ENCODE results near the gene POPDC3. TPM values are rescaled to one million over a fixed set of nuclear protein-coding genes. Genes with fewer than 3 reads are reported as not detected.

Gene POPDC3
- total RNA-seq, 1 donor from 2014 or later, result 56.9 TPM

DNA sequence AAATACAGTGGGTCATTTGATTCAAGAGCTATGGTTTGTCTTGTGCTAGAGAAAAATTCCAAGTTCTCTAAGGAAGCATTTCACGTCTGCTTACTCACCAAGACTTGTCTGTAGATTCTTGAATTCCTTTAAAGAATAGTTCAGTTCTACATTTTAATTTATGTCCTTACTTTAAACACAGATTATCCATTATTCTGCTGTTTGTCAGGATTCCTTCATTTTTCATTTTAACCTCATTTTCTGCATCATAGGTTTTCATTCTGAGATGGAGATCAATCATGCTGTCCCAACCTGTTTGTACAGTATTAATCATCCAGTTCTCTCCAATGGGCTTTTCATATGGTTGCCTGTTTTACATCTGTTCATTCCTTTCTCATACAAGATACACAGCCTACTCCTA, 24.5 kb upstream of the POPDC3 start:
- Histone ChIP-seq H3K4me1 (no peaks in the 10 kb centered on the region), H3K4me3 (no peak overlapping the region), H3K27me3 (ENCODE audit: low read depth) (no peaks in the 10 kb centered on the region), H3K36me3 (no peaks in the 10 kb centered on the region), H3K9me3 (replicated peaks) (no peaks in the 10 kb centered on the region), H3K27ac (replicated peaks) (no peak overlapping the region)
- intact Hi-C loops (cut with micrococcal nuclease), result no loop called here
- TF ChIP-seq, protein P1, sequence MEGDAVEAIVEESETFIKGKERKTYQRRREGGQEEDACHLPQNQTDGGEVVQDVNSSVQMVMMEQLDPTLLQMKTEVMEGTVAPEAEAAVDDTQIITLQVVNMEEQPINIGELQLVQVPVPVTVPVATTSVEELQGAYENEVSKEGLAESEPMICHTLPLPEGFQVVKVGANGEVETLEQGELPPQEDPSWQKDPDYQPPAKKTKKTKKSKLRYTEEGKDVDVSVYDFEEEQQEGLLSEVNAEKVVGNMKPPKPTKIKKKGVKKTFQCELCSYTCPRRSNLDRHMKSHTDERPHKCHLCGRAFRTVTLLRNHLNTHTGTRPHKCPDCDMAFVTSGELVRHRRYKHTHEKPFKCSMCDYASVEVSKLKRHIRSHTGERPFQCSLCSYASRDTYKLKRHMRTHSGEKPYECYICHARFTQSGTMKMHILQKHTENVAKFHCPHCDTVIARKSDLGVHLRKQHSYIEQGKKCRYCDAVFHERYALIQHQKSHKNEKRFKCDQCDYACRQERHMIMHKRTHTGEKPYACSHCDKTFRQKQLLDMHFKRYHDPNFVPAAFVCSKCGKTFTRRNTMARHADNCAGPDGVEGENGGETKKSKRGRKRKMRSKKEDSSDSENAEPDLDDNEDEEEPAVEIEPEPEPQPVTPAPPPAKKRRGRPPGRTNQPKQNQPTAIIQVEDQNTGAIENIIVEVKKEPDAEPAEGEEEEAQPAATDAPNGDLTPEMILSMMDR (IDR thresholded peaks at IDR 0.05; ENCODE audit: borderline replicate concordance), result no peak
- no peak for DNase-seq

DNA sequence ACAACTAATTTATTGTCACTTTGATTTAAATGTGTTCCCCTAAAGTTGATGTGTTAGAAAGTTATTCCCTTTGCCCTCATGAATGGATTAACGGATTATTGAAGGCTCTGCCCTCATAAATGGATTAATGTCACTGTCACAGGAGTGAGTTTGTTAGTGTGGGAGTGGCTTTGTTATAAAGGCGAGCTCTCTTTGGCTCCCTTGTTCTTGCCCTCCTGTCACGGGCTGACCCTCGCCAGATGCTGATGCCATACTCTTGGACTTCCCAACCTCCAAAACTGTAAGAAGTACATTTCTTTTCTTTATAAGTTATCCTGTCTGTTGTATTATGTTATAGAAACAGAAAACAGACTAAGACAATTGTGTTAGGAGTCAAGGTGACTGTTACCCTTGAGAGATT, 22.7 kb upstream of the POPDC3 start:
- Histone ChIP-seq H3K4me1 (no peaks in the 10 kb centered on the region), H3K27ac (replicated peaks) (no peak overlapping the region), H3K36me3 (no peaks in the 10 kb centered on the region), H3K4me3 (no peak overlapping the region), H3K27me3 (ENCODE audit: low read depth) (no peaks in the 10 kb centered on the region), H3K9me3 (replicated peaks) (peaks cover 4% of the 10 kb centered on the region)
- DNase-seq, result no peak
- TF ChIP-seq, protein P1 (IDR thresholded peaks at IDR 0.05; ENCODE audit: borderline replicate concordance), result no peak
- intact Hi-C loops (cut with micrococcal nuclease), result no loop called here

DNA sequence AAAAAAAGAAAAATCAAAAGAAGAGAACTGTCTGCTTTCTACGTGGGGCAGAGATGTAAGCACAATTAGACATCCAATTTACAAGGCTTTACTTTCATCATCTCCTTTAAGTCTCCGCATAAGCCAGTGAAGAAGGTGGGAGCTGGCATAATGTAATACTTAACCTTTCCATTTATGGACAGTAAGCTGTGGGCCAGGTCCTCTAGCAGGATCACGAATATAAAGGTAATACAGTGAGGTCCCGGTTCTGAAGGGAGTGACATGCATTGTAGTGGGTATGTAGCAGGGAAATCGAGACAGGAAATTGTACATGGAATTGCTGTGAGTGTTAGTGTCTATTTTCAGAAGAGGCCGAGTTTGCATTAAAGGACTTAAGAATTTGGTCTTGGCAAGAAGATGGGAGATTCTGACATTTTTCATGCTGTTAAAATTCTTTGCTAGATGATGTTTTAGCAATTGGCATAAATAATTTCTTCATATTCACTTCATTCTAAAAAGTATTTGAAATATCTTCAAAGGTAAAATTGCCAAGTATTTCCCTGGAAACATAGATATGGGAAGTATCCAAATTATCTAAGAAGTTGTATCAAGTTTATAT, 20.4 kb upstream of the POPDC3 start:
- Histone ChIP-seq H3K4me3 (peak overlapping the region; percentile 46), H3K27ac (replicated peaks) (peak overlapping the region; percentile 70), H3K9me3 (replicated peaks) (peaks cover 9% of the 10 kb centered on the region), H3K36me3 (no peaks in the 10 kb centered on the region), H3K4me1 (no peaks in the 10 kb centered on the region), H3K27me3 (ENCODE audit: low read depth) (no peaks in the 10 kb centered on the region)
- DNase-seq, result no peak
- intact Hi-C loops (cut with micrococcal nuclease), result no loop called here
- TF ChIP-seq, protein P1 (IDR thresholded peaks at IDR 0.05; ENCODE audit: borderline replicate concordance), result no peak

DNA sequence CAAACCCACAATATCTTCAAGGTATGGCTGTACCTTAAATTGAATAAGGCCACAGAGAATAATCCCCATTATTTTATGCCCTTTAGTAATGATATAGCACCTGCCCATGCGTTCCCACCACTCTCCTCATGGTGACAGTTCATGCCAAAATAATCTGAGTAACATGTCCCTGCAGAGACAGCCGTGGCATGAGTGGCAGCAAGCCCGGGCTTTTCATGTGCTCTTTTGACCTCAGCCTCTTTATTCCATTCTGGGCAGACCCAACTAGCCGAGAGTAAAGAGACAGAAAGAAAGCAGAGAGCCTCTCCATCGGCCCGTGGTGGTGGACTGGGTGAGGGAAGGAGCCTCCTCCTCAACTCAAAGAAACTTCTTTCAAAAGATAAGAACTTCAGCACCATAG, 19.9 kb upstream of the POPDC3 start:
- Histone ChIP-seq H3K4me1 (no peaks in the 10 kb centered on the region), H3K27me3 (ENCODE audit: low read depth) (no peaks in the 10 kb centered on the region), H3K27ac (replicated peaks) (peak overlapping the region; percentile 70), H3K4me3 (peak overlapping the region; percentile 46), H3K9me3 (replicated peaks) (peaks cover 9% of the 10 kb centered on the region), H3K36me3 (no peaks in the 10 kb centered on the region)
- intact Hi-C loops (cut with micrococcal nuclease), result no loop called here
- TF ChIP-seq, protein P1 (IDR thresholded peaks at IDR 0.05; ENCODE audit: borderline replicate concordance), result no peak
- DNase-seq, result peak; percentile 77

DNA sequence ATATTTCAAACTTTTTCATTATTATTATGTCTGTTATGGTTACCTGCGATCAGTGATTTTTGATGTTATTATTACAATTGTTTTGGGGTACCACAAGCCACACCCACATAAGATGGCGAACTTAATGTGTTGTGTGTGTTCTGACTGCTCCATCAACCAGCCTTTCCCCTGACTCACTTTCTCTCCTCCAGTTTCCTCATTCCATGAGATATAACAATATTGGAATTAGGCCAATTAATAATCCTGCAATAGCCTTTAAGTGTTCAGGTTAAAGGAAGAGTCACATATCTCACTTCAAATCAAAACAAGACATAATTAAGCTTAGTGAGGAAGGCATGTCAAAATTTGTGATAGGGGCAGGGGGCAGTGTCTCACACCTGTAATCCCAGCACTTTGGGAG, 16.3 kb upstream of the POPDC3 start:
- H3K27ac ChIP-seq (replicated peaks), result no peak overlapping the region
- no peaks in the 10 kb centered on the region for H3K27me3 ChIP-seq (ENCODE audit: low read depth)
- no peak for DNase-seq
- TF ChIP-seq, protein P1 (IDR thresholded peaks at IDR 0.05; ENCODE audit: borderline replicate concordance), result no peak
- no peak overlapping the region for H3K4me3 ChIP-seq
- no peaks in the 10 kb centered on the region for H3K36me3 ChIP-seq
- peaks cover 9% of the 10 kb centered on the region for H3K9me3 ChIP-seq (replicated peaks)
- no peaks in the 10 kb centered on the region for H3K4me1 ChIP-seq
- intact Hi-C loops (cut with micrococcal nuclease), result no loop called here
